SU-DHL-6 (cell line): ENCODE results near the gene EFEMP1.

ENCODE experiments used
- H2AFZ ChIP-seq: fragments of 200-600 bp; sonication (generic); 2 replicates; pipeline ENCODE4 v1.6.1; 2014; ENCODE audit warnings: low read depth, mild to moderate bottlenecking, moderate library complexity, mixed read lengths, antibody characterized with exemption, low read length; ENCODE audit not compliant: severe bottlenecking
- H3F3A ChIP-seq: fragments of 200-600 bp; shearing (Covaris generic); 2 replicates; pipeline ENCODE4 v1.6.0; 2016; ENCODE audit warnings: antibody characterized with exemption, mild to moderate bottlenecking; ENCODE audit not compliant: insufficient read depth
- H3K27ac ChIP-seq: fragments of 200-600 bp; sonication (generic); 2 replicates; pipeline ENCODE4 v1.5.1; 2016; ENCODE audit warnings: low read depth, mild to moderate bottlenecking, low read length, moderate library complexity, mixed read lengths
- H3K27me3 ChIP-seq: fragments of 200-600 bp; sonication (generic), shearing (Covaris generic); 2 replicates; pipeline ENCODE4 v1.6.0; 2014; ENCODE audit warnings: mild to moderate bottlenecking, low read length
- H3K36me3 ChIP-seq: fragments of 200-600 bp; sonication (generic); 2 replicates; pipeline ENCODE4 v1.6.1; 2014; ENCODE audit warnings: mild to moderate bottlenecking, low read length, mixed read lengths
- H3K4me2 ChIP-seq: fragments of 300-600, 200-600 bp; shearing (Covaris generic), sonication (generic); 2 replicates; pipeline ENCODE4 v1.6.0; 2014; ENCODE audit warnings: low read length, low read depth, mild to moderate bottlenecking; ENCODE audit not compliant: poor library complexity, severe bottlenecking
- H3K4me3 ChIP-seq: fragments of 200-600 bp; sonication (generic); 2 replicates; pipeline ENCODE4 v1.5.1; 2014; ENCODE audit warnings: antibody characterized with exemption, low read length, mild to moderate bottlenecking, mixed read lengths; ENCODE audit not compliant: insufficient read depth, poor library complexity, severe bottlenecking
- H3K79me2 ChIP-seq: fragments of 200-600 bp; sonication (generic); 2 replicates; pipeline ENCODE4 v1.6.1; 2014; ENCODE audit warnings: mild to moderate bottlenecking, low read length, moderate library complexity; ENCODE audit not compliant: insufficient read depth
- H3K9ac ChIP-seq: fragments of 200-600 bp; sonication (generic); 2 replicates; pipeline ENCODE4 v1.7.0; 2014; ENCODE audit warnings: mild to moderate bottlenecking, low read length
- H3K9me2 ChIP-seq: fragments of 200-600 bp; sonication (generic); replicated peaks from 2 replicates; pipeline ENCODE4 v1.6.1; 2014; ENCODE audit warnings: low read length; ENCODE audit not compliant: insufficient read depth
- H3K9me3 ChIP-seq: fragments of 200-600 bp; sonication (generic); 2 replicates; pipeline ENCODE4 v1.6.1; 2014; ENCODE audit warnings: low read length, mixed read lengths; ENCODE audit not compliant: insufficient read depth
- H4K20me1 ChIP-seq: fragments of 200-600 bp; sonication (generic); 2 replicates; pipeline ENCODE4 v1.6.1; 2014; ENCODE audit warnings: low read depth, mild to moderate bottlenecking, antibody characterized with exemption, low read length, moderate library complexity, mixed read lengths
- CTCF ChIP-seq: fragments of 200-600 bp; sonication (generic); IDR thresholded peaks from one replicate; pipeline ENCODE4 v1.5.1; 2017; ENCODE audit warnings: antibody characterized with exemption, mild to moderate bottlenecking, low read length, moderate library complexity; ENCODE audit not compliant: insufficient read depth, poor library complexity, severe bottlenecking
- EZH2phosphoT487 ChIP-seq: fragments of 200-600 bp; sonication (generic), shearing (Covaris generic); conservative IDR thresholded peaks from 2 replicates; pipeline ENCODE4 v1.6.1; 2018; ENCODE audit warnings: mild to moderate bottlenecking, antibody characterized with exemption, low read length, moderate library complexity, mixed read lengths

The EFEMP1 gene

GRCh38 chr2:55947752-55948151, 24.2 kb upstream of the EFEMP1 start:
- no peaks in the 10 kb centered on the region for H3F3A ChIP-seq
- no peak overlapping the region for H3K4me2 ChIP-seq
- H3K4me3 ChIP-seq = no peak overlapping the region
- H3K79me2 ChIP-seq = no peaks in the 10 kb centered on the region
- H2AFZ ChIP-seq = no peak overlapping the region
- no peaks in the 10 kb centered on the region for H3K36me3 ChIP-seq
- no peak overlapping the region for H3K27ac ChIP-seq
- TF ChIP-seq CTCF (no peak), EZH2phosphoT487 (no peak)
- H3K9ac ChIP-seq = no peak overlapping the region
- H3K9me2 ChIP-seq = no peaks in the 10 kb centered on the region
- no peaks in the 10 kb centered on the region for H4K20me1 ChIP-seq
- no peaks in the 10 kb centered on the region for H3K9me3 ChIP-seq
- H3K27me3 ChIP-seq = no peaks in the 10 kb centered on the region

GRCh38 chr2:55946793-55947192, 23.2 kb upstream of the EFEMP1 start:
- H2AFZ ChIP-seq = no peak overlapping the region
- no peaks in the 10 kb centered on the region for H3K9me2 ChIP-seq
- H3K27ac ChIP-seq = no peak overlapping the region
- H3K36me3 ChIP-seq = no peaks in the 10 kb centered on the region
- no peaks in the 10 kb centered on the region for H4K20me1 ChIP-seq
- no peak overlapping the region for H3K4me3 ChIP-seq
- TF ChIP-seq EZH2phosphoT487 (no peak), CTCF (no peak)
- no peaks in the 10 kb centered on the region for H3K9me3 ChIP-seq
- no peaks in the 10 kb centered on the region for H3K27me3 ChIP-seq
- no peak overlapping the region for H3K4me2 ChIP-seq
- no peak overlapping the region for H3K9ac ChIP-seq
- no peaks in the 10 kb centered on the region for H3K79me2 ChIP-seq
- no peaks in the 10 kb centered on the region for H3F3A ChIP-seq

DNA sequence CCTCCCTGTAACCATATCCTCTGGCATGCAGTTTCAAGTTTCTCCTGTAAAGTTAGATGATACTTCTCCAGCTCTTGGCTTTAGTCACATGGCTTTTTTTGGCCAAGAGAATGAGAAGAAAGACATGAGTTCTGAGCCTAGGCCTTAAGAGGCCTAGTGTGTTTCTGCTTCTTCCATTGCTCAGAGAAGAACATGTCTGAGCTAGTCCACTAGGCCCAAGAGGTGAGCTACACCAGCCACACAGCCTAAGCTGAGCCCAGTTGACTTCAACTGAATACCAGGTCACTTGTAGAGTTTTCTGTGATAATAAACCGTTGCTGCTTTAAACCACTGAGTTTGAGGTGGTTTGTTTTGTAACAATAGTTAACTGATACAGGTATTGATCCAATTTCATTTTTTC, 19.9 kb upstream of the EFEMP1 start:
- TF ChIP-seq CTCF (no peak), EZH2phosphoT487 (no peak)
- H3K36me3 ChIP-seq = no peaks in the 10 kb centered on the region
- H3K27ac ChIP-seq = no peak overlapping the region
- no peak overlapping the region for H3K4me3 ChIP-seq
- no peak overlapping the region for H3K9ac ChIP-seq
- H3K79me2 ChIP-seq = no peaks in the 10 kb centered on the region
- no peaks in the 10 kb centered on the region for H4K20me1 ChIP-seq
- H3K4me2 ChIP-seq = no peak overlapping the region
- no peaks in the 10 kb centered on the region for H3K9me3 ChIP-seq
- no peaks in the 10 kb centered on the region for H3K27me3 ChIP-seq
- no peak overlapping the region for H2AFZ ChIP-seq
- H3K9me2 ChIP-seq = no peaks in the 10 kb centered on the region
- no peaks in the 10 kb centered on the region for H3F3A ChIP-seq

DNA sequence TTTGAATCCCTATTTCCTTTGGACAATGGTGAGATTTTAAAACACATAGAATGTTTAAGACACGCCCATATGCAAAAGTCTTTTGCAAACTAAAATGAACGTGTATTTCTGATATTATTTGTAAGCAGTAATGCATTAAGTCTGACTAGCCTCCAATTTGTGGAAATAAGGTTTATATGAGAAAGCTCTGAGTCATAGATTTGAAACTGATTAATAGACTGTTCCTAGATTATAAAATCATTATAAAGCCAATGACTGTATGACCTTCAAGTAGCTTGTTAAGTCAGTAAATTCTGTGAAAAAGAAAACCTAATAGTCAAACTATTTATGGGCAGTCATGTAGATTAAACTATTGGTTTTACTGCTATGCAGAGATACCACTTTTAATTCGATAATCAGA, 12.8 kb upstream of the EFEMP1 start:
- no peaks in the 10 kb centered on the region for H3K9me3 ChIP-seq
- no peaks in the 10 kb centered on the region for H3F3A ChIP-seq
- H3K4me2 ChIP-seq = no peak overlapping the region
- no peaks in the 10 kb centered on the region for H3K27me3 ChIP-seq
- no peak overlapping the region for H3K27ac ChIP-seq
- no peak overlapping the region for H3K9ac ChIP-seq
- no peak overlapping the region for H3K4me3 ChIP-seq
- TF ChIP-seq CTCF = no peak
- no peak for TF ChIP-seq EZH2phosphoT487
- no peaks in the 10 kb centered on the region for H3K36me3 ChIP-seq
- no peak overlapping the region for H2AFZ ChIP-seq
- no peaks in the 10 kb centered on the region for H3K79me2 ChIP-seq
- H3K9me2 ChIP-seq = no peaks in the 10 kb centered on the region
- no peaks in the 10 kb centered on the region for H4K20me1 ChIP-seq
